ENCODE results near the gene PRELID2.
"Not testable (repeated sequence)": the region's sequence is repeated elsewhere in the genome, so short reads cannot be mapped to it uniquely, and the experiment has no call there.

The PRELID2 gene

DNA sequence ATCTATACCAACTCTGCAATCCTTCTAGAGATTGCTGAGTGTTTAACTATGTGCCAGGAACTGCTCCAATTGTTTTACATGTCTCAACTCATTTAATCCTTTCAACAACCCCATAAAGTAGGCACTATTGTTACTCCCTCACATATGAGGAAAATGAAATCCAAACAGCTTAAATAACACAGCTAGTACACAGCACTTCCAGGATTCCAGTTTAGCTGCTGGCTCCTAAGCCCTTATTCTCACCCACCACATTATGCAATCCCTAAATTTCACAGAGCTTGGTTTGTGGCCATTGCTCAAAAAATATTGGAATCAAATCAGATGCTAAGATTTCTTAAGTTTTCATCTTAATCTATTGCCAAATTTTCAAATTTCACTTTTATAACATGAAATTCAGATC lies 84.9 kb downstream of the PRELID2 start:
- DNase-seq (ENCODE audit: low read depth) = no peak

DNA sequence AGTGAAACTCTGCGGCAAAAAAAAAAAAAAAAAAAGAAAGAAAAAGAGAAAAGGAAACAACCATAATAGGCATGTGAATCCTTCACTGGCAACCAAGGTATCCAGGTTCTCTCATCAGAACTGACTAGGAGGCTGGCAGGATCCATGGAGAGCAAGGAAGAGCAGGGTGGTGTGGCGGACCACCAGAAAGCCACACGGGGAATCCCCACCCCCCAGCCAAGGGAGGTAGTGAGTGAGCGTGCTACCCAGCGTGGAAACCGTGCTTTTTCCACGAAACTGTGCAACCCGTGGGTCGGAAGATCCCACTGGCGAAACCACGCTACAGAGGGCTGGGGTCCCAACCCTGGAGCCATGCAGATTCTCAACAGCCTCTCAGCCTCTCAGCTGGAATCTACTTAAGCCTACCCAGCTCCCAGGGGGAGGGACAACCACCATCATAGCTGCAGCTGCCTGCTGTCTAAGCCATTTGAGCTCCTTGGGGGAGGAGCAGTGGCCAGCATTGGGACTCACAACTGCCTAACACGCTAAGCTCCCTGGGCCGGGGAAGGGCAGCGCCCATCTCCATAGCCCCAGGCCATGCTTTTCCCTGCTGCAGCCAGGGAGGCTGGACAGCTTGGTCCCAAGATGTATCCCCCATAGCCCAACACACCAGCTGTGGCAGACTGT lies 91.6 kb downstream of the PRELID2 start:
- DNase-seq (ENCODE audit: low read depth) = no peak

GRCh38 chr5:145739843-145740242 lies 95.3 kb downstream of the PRELID2 start:
- no peak for DNase-seq (ENCODE audit: low read depth)

DNA sequence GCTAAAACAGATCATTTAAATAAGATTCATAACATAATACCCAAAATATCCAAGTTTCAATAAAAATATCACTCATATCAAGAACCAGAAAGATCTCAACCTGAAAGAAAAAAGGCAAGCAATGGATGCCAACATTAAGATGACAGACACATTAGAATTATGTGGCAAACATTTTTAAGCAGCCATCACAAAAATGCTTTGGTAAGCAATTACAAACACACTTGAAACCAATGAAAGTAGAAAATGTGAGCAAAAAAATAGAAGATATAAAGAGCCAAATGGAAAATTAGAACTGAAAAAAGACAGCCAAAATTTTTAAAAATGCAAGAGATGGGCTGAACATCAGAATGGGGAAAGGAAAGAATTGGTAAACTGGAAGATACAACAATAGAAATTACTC lies 96.9 kb downstream of the PRELID2 start:
- no peak for DNase-seq (ENCODE audit: low read depth)

DNA sequence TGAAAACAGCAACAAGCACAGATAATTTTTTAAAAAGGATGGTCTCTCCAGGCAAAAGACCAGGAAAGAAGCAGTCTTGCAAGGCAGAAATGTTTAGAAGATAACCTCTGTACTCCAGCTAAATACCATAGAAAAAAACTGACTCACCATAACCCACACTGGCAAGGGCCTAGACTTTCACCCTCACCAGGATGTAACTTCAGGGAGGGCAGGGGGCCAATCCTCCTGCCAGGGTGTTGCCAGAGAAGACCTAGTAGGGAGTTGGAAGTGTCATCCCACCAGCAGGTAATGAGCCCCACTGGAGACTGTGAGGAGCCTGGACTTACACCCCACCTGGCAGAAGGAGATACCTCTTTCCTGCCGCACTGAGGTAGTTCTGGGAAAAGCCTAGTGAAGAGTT lies 97.6 kb downstream of the PRELID2 start:
- DNase-seq (ENCODE audit: low read depth) = no peak

- not testable (repeated sequence) for DNase-seq (ENCODE audit: low read depth)
These were observed 105.2 kb downstream of the PRELID2 start for GRCh38 chr5:145729956-145730355.

DNA sequence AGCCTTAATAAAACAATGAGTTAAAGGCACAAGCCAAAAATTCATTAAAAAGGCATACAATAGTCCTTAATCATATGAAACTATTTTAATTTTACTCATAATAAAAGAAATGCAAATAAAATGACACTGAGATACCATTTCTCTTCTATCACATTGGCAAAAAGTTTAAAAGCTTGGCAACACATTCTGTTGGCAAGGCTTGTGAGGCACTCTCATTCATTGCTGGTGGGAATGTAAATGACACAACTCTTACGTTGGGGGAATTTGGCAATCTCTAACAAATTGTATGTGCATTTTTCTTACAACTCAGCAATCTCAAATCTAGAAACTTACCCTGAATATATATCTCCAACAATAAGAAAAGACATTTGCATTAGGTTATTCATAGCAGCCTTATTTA lies 111.6 kb downstream of the PRELID2 start:
- DNase-seq (ENCODE audit: low read depth) = no peak

GRCh38 chr5:145718956-145719355 lies 116.2 kb downstream of the PRELID2 start:
- no peak for DNase-seq (ENCODE audit: low read depth)

- DNase-seq (ENCODE audit: low read depth) = no peak
These were observed 119.7 kb downstream of the PRELID2 start for GRCh38 chr5:145715412-145715811.

DNA sequence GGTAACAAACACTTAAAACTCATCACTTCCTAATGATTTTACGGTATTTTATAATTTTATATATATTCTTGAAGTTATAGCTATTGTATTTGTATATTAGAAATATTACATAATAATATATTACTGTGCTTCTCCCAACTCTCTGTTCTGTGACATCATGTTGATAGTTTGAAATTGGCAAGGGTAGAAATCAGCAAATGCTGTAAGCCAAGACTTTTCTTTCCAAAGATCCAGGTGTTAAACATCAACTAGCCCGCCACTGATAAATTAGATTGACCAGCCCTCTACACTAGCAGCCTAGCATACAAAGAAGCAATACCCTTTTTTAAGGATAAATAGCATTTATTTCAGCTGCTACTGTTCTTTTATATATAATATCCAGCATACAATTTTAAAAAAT lies 122.9 kb downstream of the PRELID2 start:
- no peak for DNase-seq (ENCODE audit: low read depth)

DNA sequence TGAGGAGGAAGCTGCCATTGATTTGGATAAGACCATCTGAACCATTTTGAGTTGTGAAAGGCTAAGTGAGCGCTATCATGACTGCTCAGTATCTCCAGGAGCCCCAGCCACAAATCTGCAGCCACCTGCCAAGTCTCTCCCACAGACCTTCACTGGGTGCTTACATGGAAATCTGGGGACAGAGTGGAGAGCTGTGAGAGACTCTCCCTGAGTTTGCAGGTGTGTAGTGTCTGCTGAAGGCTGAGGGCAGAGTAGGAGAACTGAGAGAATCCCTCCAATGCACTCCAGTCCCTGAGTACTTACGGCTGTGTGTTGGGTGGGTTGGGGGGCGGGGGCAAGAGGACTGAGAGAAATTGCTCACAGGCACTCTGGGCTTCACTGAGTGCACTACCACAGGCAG lies 123.7 kb downstream of the PRELID2 start:
- no peak for DNase-seq (ENCODE audit: low read depth)

All from stimulated activated CD8-positive, alpha-beta memory T cell treated with anti-CD3 and anti-CD28 coated beads, Interleukin-15, amount 100 ng/mL, for 1 hour (primary cell).